HT-29 (cell line): Measurements from ENCODE around the gene ZNF497. TPM values are rescaled to one million over a fixed set of nuclear protein-coding genes. Genes with fewer than 3 reads are reported as not detected.
"Not testable (repeated sequence)": the region's sequence is repeated elsewhere in the genome, so short reads cannot be mapped to it uniquely, and the experiment has no call there.

Experiments used
- DNase-seq: peaks from one replicate; pipeline ENCODE4 v3.0.0-alpha.2; 2015; ENCODE audit warnings: low spot score
- small RNA-seq: library from RNA; depleted of rRNA; stranded (forward); fragments of <200 nt; gene quantifications from one replicate; pipeline ENCODE3, GENCODE V24; 2014
- total RNA-seq: library from RNA; depleted of rRNA; stranded (reverse); fragments of >200 nt; shearing (Covaris generic); gene quantifications from 2 replicates; pipeline ENCODE4 v1.2.3, GENCODE V29; 2014; rRNA removed

Gene ZNF497
- total RNA-seq, 1 experiment from 2014 or later: 2.0 TPM

- not testable (repeated sequence) for DNase-seq
These were observed 51.9 kb downstream of the ZNF497 start for GRCh38 chr19:58310685-58311084.

DNA sequence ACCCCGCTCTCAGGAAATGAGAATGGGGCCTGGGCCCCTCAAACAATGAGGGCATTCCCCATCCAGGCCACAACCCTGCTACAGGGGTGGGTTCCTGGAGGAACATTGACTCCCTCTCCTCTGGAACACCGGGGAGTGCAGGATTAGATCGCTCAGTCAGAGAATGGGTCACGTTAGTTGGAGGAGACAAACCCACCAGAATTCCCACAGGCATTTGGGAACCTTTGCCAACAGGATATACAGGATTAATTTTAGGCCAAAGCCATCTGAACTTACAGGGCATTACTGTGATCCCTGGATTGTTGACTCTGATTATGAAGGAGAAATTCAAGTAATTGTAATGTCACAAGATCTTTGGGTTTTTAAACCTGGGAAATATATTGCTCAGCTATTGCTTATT lies 54.8 kb downstream of the ZNF497 start:
- no peak for DNase-seq

GRCh38 chr19:58305932-58306323 lies 56.6 kb downstream of the ZNF497 start:
- peak; percentile 41 for DNase-seq

- DNase-seq: peak; percentile 99
These were observed 57.3 kb downstream of the ZNF497 start, which contains the start of gene ERVK3-1 for GRCh38 chr19:58305065-58305931. Gene ERVK3-1 (plus strand): TSS chr19:58305377. CDS start chr19:58312169, 6,792 bp downstream.

DNA sequence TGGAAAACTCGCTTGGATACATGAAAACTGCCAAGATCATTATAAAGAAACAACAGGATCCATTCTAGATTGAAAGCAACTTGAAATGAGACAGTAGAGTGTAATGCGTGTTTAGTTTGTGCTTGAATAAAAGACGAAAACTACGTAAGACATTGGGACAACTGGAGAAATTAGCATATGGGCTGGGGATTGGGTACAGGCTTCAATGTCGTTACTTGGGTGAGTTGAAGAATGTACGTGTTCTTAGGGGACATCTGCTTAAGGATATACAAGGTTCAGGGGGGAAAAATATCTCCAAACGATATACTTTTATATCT lies 57.8 kb downstream of the ZNF497 start:
- DNase-seq: no peak

Small RNA genes within 50 kb of the gene (small RNA-seq; reads per million reads assigned to genes)
- not detected for gene MIR4754
- not detected for gene MIR6806
- gene RNA5SP473: 1.2 reads per million, percentile 45 among the genes with 10 or more reads in this experiment

Other genes starting within 250 kb of the ZNF497 start
- gene ZNF329, start 212.0 kb downstream of the ZNF497 start, total RNA-seq: 2.5 and 4.2 TPM in 2 replicates
- gene ZNF274, start 179.7 kb downstream of the ZNF497 start, total RNA-seq: 11.1 and 19.7 TPM in 2 replicates
- 60.1 and 64.8 TPM in 2 replicates for gene ZNF544, start 133.8 kb downstream of the ZNF497 start, total RNA-seq
- 6.4 and 8.5 TPM in 2 replicates for gene ZNF8, start 83.8 kb downstream of the ZNF497 start, total RNA-seq
- 74.2 and 83.4 TPM in 2 replicates for gene ERVK3-1, start 57.4 kb downstream of the ZNF497 start, total RNA-seq
- gene ZSCAN22, start 35.8 kb downstream of the ZNF497 start, total RNA-seq: 3.6 and 3.7 TPM in 2 replicates
- gene A1BG, start 9.3 kb downstream of the ZNF497 start, total RNA-seq: 0.47 TPM in 1 of 2 replicates, not detected in the other
- 8.3 and 10.4 TPM in 2 replicates for gene ZNF837, start 18.3 kb upstream of the ZNF497 start, total RNA-seq
- gene RPS5, start 24.5 kb upstream of the ZNF497 start, total RNA-seq: 5,822 and 6,132 TPM in 2 replicates
- gene RNF225, start 32.9 kb upstream of the ZNF497 start, total RNA-seq: 0.58 and 0.99 TPM in 2 replicates
- 26.6 and 33.1 TPM in 2 replicates for gene ZNF584, start 45.9 kb upstream of the ZNF497 start, total RNA-seq
- gene ZNF132, start 77.4 kb upstream of the ZNF497 start, total RNA-seq: not detected in 2 replicates
- gene ZNF324B, start 88.9 kb upstream of the ZNF497 start, total RNA-seq: 10.4 and 20.9 TPM in 2 replicates
- 28.6 and 29.5 TPM in 2 replicates for gene ZNF324, start 104.3 kb upstream of the ZNF497 start, total RNA-seq
- 19.2 and 22.7 TPM in 2 replicates for gene ZNF446, start 113.6 kb upstream of the ZNF497 start, total RNA-seq
- gene SLC27A5, start 149.2 kb upstream of the ZNF497 start, total RNA-seq: 60.6 and 74.5 TPM in 2 replicates
- 25.6 and 27.4 TPM in 2 replicates for gene ZBTB45, start 157.1 kb upstream of the ZNF497 start, total RNA-seq
- gene TRIM28, start 181.3 kb upstream of the ZNF497 start, total RNA-seq: 1,771 and 1,829 TPM in 2 replicates
- 236 and 268 TPM in 2 replicates for gene CHMP2A, start 192.4 kb upstream of the ZNF497 start, total RNA-seq
- 201 and 242 TPM in 2 replicates for gene UBE2M, start 195.9 kb upstream of the ZNF497 start, total RNA-seq
- 92.5 and 94.8 TPM in 2 replicates for gene MZF1, start 210.6 kb upstream of the ZNF497 start, total RNA-seq